NCI-H128 (cell line): ENCODE results near the gene CCDC154.
"Not testable (repeated sequence)": the region's sequence is repeated elsewhere in the genome, so short reads cannot be mapped to it uniquely, and the experiment has no call there.

Experiments
- DNase-seq: peaks from one replicate; lab custom pipeline; 2025; ENCODE audit not compliant: unreplicated experiment; lab: John Stamatoyannopoulos, UW

CCDC154 gene

DNA sequence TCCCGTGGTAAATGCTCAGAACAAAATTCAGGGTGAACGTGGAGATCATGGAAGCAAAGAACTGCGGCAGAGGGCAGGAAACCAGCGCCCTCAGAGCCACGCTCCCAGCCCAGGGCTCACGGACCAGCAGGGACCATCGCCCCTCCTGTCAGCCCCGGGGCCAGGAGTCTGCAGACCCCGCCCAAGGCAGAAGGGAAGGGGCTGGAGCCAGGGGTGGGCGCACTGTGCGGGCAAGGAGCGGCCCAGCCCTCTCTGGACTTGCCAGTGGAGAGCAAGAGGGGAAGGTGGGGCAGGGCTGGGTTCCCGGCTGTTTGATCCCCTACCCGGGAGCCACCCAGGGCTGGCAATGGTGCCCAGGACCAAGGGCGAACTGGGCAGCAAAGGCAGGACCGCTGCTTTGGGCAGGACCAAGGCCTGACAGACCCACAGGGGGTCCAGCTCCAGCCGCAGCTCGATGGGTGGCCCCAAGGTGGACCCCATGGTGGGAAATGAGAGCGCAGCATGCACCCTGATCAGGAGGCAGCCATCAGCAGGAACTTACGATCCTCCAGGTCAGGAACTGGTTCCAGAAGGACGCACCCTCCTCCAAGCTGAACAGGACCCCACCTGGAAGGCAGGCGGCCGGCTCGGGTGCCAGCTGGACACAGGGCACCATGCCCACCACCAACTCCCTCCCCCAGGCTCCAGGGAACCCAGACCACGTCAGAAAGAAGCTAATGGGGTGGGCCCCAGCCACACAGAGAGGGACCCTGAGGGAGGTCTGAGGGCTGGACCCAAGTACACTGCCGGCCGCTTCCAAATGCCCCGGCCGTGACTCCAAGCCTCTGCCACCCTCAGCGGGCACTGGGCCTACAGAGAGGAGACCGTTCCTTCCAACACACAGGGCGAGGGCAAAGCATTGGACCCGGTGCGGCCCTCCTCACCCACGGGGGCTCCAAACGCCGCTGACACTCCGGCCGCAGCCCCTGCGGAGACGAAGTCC is 11.1 kb upstream of the CCDC154 start:
- no peak for DNase-seq

DNA sequence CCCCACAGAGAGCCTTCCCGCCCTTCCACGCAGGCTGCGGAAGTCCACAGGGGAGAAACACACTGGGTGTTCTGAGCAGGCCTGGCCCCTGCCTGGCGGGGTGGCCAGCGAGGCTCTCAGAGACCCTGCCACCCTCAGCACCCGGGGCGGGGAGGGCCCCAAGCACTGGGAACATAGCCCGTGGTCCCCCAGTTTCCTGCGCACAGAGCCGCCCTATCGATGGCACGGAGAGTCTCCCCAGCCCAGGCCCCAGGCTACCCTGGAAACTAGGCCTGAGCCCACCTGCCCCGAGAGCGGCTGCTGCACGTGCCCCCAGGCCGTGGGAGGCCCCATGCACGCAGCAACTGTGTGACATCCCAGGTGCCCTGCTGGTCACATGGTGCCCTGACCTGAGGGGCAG is 10.2 kb upstream of the CCDC154 start:
- DNase-seq: no peak

DNA sequence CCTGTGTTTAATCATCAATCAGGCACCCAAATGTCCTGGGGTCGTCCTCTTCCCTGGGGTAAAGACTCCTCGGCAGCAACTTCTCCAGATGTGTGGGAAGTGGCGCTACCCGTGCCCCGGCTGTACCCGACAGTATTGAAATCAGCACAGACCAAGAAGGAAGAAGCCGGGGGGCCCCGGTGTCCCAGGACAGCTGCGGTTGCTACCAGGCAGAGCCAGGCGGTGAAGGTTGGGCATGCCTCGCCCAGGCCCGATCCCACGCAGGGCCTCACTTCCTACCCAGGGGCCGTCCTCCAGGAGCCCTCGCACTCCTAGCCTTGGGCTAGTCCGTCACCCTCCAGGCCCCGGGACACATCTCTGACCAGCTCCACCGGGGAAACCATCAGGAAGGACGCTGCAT is 9.0 kb upstream of the CCDC154 start:
- no peak for DNase-seq

DNA sequence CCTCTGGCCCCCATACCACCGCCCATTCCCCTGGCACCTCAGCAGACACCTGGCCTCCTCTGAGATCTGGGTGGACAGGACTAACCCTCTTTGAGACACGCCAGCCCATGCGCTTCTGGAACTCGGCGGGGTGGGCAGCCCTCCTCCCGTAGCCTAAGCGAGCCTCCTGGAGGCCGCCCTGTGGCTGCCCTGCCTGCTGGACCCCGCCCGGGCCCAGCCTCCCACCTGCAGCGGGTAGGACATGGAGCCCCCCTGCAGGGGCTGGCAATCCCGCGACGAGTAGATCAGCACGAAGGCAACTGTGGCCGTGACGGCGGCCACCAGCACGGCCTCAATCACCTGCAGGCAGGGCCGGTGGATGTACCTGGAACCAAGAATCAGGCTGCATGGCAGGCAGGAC is 8.2 kb upstream of the CCDC154 start:
- DNase-seq: no peak

DNA sequence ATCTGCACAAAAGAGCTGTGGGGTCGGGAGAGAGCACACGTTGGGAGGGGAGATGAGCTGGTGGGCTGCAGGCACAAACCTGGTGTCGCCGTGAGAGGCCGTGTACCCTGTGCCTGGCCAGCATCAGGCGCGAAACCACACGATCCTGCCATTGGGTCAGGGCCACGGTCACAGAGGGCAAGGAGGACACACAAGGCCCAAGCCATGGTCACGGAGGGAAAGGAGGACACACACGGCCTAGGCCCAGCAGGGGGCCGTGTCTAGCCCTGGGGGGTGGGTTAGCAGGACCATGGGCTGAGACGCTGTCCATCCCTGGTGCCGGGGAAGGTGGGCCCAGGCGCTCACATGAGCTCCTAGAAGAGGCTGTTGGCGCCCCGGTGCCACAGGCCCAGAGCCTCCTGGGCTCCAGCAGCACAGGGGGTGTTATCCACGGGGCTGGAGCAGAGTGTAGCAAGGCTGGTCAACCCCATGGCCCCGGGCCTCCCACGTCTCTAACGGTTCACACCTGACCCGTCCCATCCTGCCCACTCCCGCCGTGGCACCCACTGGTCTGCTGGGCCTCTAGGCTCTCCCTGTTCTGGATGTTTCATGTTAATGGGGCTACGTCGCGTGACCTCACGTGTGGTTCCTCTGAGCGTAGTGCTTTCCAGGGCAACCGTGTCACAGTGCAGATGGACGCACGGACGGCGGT is 7.5 kb upstream of the CCDC154 start:
- DNase-seq: no peak

DNA sequence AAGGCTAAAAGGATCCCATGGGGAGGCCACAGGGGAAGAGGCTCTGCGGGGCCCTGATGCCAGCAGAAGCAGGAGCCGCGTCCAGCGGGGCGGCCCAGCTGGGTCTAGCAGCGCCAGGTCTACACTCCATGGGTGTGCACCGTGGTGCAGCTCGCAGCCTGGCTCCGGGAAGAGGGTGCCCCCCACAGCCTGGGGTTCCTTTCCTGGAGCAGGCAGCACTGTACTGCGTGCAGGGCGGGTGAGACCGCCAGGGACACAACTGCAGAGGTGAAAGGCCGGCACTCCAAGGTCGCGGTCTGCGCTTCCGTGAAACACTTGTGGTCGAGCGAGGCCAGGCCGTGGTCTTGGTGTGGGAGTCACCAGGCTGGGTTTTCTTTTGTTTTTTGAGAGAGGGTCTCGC is 6.5 kb upstream of the CCDC154 start:
- DNase-seq: no peak

DNA sequence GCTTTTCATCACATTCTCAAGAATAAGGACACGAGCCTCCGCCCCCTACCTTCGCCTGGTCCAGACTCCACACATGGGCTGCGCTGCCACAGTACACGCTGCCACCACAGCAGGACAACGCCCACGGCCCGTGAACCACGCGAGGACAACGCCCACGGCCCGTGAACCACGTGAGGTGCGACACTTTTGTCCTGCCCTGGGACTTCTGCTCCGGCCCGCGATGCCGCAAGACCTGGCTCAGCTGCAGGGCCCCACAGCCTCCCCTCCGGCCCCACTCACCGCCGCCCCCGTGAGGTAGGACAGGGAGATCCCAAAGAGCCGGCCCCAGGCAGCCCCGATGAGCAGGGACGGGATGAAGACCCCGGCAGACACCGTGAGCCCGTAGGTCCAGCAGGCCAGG is 5.9 kb upstream of the CCDC154 start:
- DNase-seq: no peak

DNA sequence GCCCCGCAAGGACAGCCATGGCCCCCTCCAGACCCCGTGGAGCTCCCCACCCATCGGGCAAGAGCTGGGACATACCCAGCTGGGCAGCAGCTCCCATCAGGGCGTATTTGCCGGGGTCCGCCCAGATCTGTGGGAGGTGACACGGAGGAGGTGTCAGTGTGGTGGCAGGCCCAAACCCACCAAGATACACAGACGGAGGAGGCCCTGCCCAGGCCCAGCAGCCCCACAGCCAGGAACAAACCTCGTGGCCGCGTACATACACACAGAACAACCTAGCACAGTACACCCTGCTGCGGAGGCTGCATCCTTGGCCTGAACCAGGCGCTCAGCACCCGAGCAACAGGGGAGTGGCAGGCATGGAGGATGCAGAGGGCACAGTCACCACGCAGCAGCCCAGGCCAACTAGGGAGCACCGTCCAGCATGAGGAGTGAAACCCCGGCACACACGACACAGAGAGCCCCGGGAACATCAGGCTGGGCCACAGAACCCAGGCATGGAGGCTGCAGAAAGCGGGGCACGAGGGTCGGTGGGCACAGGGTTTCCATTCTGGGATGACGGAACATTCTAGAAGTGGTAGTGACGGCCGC is 4.9 kb upstream of the CCDC154 start:
- no peak for DNase-seq

DNA sequence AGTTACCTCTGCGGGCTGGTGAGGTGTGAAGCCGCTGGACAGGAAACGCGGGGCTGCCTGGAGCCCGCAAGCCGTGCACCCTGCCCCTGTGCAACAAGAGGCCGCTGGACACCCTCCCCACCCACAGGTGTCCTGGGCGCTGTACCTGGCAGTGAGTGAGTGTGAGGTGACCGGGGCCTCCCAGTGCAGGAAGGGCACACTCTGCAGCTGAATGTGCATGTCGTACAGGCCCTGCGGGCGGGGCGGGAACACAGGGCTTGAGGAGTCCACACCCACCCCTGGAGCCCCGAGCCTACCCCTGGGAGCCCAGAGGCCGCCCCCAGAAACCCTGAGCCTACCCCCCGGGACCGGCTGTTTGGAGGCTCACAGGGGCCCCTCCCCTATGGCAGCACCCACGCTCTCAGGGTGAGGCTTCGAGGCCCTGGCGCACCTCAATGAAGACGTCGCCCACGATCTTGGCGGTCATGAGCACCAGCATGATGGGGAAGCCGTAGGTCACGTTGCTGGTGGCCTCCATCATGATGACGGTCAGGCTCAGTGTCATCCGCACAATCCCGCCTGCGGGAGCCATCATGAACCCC is 4.3 kb upstream of the CCDC154 start:
- no peak for DNase-seq

DNA sequence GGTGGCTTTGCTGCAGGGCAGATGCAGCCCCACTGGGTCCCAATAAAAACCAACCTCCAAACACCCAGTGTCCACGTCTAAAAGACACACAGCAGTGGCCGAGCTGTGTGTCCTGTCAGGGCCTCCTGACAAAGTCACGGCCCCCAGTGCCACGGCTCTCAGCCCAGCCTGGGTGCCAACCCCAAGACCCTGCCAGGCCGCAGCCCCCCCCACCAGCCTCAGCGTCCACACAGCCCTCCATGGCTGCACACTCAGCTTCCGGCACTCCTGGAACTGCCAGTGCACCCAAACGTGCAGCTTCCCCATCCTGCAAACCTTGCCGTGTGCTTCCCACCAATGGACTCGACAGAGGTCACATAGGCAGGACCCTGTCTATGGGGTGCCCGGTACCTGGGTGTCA is 3.6 kb upstream of the CCDC154 start:
- no peak for DNase-seq

DNA sequence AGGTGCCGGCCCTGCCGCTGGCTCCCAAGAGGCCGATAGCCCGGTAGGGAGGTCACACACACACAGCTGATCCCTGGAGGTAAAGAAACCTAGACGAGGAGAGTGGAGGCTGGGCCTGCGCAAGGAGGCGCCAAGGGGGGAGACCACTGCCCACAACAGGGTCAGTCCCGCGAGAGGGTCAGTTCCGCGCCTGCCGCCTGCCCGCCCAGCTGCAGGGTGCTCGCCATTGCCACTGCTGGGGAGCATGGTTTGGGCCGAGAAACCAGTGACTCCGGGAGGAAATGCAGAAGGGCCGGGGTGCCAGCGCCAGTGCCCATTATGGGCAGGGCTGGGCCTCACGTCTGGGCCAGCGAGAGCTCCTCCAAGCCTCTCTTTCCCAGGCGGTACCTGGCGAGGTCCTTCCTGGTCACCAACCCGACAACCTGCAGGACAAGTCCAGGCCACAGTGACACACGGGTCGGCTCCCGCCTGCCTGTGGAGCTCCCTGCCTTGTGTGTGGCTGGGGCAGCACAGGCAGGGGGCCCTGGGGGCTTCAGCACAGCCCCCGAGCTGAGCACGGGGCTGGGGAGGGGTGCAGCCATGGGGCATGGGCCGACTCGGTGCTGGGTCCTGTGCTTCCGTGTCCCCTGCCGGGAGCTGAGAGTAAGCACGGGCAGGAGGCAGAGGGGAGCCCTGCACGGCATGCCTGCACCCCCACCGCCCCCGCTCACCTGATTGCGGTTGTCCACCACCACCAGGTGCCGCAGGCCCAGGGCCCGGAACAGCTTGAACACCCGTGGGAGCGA is 2.1 kb upstream of the CCDC154 start:
- DNase-seq: no peak

DNA sequence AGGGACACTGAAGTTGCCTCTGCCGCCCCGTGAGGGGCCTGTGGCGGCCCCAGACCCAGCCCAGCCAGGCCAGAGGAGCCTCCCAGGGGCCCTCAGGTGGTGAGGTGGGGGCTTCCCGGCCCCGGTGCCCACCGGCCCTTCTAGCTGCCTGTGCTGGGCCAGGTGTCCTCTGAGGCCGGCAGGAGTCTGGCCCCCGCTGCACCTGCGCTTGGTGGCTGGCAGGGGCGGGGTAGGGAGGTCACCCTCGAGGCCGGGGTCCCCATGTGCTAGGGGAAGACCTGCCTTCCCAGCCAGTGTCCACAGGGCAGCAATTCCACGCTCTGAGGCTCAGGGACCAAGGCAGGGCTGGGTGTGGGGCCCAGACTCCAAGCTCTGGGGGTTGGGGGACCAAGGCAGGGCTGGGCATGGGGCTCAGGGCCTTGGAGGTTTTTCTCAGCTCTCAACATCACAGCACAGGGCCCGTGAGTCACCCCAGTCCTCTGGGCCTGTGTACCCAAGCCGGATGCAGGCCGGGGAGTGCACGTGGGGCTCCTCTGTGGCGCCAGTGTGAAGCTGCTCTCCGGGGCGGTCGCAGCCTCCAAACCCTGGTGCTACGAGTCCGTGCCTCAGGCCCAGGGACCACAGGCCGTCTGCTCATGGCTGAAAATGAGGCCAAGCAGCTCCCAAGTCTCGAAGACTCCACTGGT is 1.3 kb upstream of the CCDC154 start:
- no peak for DNase-seq

DNA sequence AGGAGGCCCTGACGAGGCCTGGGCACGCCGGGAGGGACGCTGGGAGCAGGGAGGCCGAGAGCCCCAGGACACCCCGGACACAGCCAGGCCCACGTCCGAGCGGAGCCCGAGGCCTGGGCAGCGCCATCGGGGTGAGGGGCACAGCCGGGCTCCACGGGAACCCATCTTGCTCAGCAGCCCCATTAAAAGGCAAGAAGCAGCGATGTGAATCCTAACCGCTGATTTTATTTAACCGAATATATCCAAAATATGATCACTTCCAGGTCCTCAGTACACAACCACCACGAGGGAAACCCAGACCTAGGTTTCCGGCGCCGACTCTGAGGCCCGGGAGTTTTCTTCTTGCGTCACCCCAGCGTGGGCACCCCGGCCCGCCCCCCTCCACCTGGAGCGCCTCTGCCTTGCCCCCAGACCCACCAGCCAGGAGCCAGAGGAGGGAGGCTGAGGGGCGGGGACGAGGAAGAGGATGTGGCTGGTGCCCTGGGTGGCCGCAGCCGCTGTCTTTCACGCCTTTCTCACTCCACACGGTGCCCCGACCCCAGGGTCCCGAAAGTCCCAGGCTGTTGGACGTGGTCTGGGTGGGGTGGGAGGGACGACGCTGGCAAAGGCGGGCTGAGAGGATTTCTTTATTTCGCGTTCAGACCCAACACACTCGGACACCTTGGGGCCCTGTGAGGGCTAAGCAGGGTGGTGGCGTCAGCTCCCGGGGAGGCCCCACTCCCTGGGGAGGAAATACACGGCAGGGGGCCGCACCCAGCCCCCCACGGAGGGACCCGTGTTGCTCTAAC is 568 bp upstream of the CCDC154 start:
- no peak for DNase-seq

DNA sequence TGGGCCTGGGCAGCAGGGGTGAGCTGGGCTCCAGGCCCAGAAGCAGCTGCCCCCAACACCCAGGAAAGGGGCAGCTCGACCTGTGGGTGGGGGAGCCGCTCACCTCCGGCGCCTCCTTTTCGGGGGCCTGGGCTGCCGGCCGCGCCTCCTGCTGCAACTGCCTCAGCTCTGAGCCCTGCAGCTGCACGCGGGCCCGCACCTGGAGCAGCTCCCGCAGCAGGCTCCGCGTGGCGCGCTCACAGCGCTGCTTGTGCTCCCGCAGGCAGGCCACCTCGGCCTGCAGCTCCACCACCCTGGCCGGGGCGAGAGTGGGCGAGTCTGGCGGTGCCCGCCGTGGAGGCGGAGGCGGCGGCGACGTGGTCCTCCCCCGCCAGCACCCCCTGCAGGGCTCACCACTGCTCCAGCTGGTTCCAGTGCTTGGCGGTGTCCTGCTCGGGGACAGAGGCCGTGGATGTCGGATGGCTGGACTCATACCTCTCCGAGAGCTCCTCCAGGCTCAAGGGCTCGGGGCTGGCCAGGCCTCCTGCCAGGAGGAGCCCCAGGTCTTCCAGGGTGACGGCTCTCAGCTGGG is 868 bp downstream of the CCDC154 start:
- DNase-seq: no peak

DNA sequence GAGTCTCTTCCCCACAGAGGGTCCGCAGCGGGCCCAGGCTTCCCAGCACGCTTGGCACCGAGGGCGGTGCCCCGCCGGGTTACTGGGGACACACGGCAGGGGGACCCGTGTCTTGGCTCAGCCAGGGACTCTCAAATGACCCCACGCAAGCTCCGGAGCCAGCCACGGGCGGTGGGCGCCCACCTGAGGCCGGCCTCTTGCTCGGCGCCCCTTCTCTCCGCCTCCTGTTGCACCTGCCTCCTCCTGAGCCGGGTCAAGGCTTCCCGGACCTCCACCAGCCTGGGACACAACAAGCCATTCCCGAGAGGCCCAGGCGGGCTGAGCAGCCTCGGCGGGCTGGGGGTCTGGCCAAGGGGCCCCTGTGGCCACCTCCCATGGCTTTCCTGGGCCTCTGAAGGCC is 1.7 kb downstream of the CCDC154 start:
- no peak for DNase-seq

DNA sequence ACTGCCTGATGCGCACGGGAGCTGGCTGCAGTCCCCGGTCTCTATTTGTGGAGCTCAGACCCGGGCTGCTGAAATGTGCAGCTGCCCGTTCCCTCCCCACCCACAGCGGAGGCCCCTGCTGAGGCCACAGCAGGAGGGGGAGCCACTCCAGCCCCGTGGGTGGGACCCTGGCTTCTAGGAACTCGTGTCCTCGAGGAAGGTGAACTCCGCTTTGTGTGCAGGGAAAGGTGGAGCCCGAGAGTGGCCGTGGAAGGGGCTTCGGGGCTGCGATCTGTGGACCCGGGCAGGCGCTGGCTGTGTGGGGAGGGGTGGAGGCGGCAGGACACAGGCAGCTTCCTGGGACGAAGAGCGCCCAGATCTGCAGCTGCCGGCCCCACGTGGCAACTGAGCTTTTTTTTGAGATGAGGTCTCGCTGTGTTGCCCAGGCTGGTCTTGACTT is 2.9 kb downstream of the CCDC154 start:
- DNase-seq: no peak

DNA sequence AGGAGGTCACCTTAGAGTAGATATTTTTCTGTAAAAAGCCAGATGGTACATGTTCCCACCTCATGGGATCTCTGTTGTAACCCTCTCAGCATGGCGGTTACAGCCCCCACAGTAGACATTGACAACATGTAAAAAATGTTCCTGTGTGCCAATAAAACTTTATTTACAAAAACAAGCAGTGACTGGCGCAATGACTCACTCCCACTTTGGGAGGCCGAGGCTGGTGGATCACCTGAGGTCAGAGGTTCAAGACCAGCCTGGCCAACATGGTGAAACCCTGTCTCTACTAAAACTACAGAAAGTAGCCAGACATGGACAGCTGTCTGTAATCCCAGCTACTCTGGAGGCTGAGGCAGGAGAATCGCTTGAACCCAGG is 4.7 kb downstream of the CCDC154 start:
- DNase-seq: not testable (repeated sequence)

DNA sequence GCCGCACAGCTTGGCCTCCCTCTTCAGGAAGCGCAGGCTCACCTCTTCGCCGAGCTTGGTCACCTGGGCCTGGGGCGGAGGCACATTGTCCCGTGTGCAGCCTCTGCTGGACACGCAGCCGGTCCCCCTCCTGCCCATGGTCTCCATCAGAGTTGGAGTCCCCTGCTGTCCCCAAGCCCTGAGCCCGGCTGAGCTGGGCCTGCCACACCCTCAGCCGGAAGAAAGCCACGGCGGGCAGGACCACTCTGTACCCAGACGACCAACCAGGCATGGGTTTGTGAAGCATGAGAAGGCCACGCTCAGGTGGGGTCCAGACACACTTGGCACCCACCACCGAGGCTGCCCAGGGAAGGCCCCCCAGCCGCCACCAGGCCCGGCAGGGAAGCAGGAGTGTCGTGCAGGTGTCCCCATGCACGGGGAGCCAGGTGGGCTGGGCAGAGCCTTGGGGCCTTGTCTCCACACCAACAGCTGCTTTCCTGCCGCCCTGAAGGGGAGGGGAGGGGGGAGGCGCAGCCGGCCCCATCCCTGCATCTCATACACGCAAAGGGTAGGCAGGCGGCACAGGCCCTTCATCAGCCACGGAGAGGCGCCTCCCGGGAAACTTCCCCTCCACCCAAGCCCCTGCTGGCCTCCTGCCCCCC is 5.2 kb downstream of the CCDC154 start:
- DNase-seq: no peak
